Measurements from ENCODE around the gene HADHA.

DNA sequence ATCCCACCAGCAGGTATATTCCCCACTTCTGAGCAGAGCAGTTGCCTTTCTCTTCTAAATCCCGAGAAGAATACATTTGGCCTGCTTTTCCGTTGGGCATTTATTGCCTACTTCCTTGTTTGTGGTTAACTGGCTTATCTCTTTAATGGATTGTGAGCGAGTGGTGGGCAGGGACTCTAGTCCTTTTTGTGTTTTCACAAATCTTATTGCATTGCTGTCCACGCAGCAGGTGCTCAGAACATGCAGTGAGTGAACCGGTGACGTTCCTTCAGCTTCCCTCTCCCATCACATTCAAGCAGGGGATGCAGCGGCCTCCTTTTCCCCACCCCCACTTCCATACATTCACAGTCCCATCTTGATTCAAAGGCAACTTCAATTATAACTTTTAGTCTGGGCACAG lies 100.4 kb downstream of the HADHA start:
- no peak for TF ChIP-seq PRDM15 (CRISPR knock-in tag; IDR thresholded peaks at IDR 0.05)
- TF ChIP-seq CTCF (IDR thresholded peaks at IDR 0.05), result no peak
- TF ChIP-seq, protein P1, sequence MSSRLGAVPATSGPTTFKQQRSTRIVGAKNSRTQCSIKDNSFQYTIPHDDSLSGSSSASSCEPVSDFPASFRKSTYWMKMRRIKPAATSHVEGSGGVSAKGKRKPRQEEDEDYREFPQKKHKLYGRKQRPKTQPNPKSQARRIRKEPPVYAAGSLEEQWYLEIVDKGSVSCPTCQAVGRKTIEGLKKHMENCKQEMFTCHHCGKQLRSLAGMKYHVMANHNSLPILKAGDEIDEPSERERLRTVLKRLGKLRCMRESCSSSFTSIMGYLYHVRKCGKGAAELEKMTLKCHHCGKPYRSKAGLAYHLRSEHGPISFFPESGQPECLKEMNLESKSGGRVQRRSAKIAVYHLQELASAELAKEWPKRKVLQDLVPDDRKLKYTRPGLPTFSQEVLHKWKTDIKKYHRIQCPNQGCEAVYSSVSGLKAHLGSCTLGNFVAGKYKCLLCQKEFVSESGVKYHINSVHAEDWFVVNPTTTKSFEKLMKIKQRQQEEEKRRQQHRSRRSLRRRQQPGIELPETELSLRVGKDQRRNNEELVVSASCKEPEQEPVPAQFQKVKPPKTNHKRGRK (CRISPR knock-in tag; IDR thresholded peaks at IDR 0.05; ENCODE audit: borderline replicate concordance), result no peak
- no peak for TF ChIP-seq CREM (CRISPR knock-in tag; IDR thresholded peaks at IDR 0.05)
- TF ChIP-seq E2F5 (CRISPR knock-in tag; IDR thresholded peaks at IDR 0.05), result no peak
- TF ChIP-seq, protein P2, sequence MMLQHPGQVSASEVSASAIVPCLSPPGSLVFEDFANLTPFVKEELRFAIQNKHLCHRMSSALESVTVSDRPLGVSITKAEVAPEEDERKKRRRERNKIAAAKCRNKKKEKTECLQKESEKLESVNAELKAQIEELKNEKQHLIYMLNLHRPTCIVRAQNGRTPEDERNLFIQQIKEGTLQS (CRISPR knock-in tag; conservative IDR thresholded peaks at IDR 0.05), result no peak
- TF ChIP-seq NR3C1 (CRISPR knock-in tag; conservative IDR thresholded peaks at IDR 0.05; ENCODE audit: low read depth), result no peak
- TF ChIP-seq FOXP1 (CRISPR knock-in tag; IDR thresholded peaks at IDR 0.05; ENCODE audit: borderline replicate concordance), result no peak
- TF ChIP-seq TEAD4 (CRISPR knock-in tag; IDR thresholded peaks at IDR 0.05), result no peak
- no peak for TF ChIP-seq SP1 (CRISPR knock-in tag; conservative IDR thresholded peaks at IDR 0.05)
- TF ChIP-seq, protein P3, sequence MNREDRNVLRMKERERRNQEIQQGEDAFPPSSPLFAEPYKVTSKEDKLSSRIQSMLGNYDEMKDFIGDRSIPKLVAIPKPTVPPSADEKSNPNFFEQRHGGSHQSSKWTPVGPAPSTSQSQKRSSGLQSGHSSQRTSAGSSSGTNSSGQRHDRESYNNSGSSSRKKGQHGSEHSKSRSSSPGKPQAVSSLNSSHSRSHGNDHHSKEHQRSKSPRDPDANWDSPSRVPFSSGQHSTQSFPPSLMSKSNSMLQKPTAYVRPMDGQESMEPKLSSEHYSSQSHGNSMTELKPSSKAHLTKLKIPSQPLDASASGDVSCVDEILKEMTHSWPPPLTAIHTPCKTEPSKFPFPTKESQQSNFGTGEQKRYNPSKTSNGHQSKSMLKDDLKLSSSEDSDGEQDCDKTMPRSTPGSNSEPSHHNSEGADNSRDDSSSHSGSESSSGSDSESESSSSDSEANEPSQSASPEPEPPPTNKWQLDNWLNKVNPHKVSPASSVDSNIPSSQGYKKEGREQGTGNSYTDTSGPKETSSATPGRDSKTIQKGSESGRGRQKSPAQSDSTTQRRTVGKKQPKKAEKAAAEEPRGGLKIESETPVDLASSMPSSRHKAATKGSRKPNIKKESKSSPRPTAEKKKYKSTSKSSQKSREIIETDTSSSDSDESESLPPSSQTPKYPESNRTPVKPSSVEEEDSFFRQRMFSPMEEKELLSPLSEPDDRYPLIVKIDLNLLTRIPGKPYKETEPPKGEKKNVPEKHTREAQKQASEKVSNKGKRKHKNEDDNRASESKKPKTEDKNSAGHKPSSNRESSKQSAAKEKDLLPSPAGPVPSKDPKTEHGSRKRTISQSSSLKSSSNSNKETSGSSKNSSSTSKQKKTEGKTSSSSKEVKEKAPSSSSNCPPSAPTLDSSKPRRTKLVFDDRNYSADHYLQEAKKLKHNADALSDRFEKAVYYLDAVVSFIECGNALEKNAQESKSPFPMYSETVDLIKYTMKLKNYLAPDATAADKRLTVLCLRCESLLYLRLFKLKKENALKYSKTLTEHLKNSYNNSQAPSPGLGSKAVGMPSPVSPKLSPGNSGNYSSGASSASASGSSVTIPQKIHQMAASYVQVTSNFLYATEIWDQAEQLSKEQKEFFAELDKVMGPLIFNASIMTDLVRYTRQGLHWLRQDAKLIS (CRISPR knock-in tag; IDR thresholded peaks at IDR 0.05; ENCODE audit: borderline replicate concordance), result no peak
- TF ChIP-seq HMGXB4 (CRISPR knock-in tag; IDR thresholded peaks at IDR 0.05), result no peak
- TF ChIP-seq E2F4 (CRISPR knock-in tag; IDR thresholded peaks at IDR 0.05; ENCODE audit: borderline replicate concordance, low read depth), result no peak
